VCaP (cell line): ENCODE data around the gene ABCF3.
A peak's percentile ranks its signal among the peaks of the same experiment; 100 is the strongest.

Experiments
- H3K27ac ChIP-seq: fragments of 450-650 bp; 2 replicates; pipeline ENCODE4 v1.5.1; 2017
- CTCF ChIP-seq: fragments of 450-650 bp; conservative IDR thresholded peaks from 2 replicates; pipeline ENCODE4 v1.5.1; 2017; ENCODE audit warnings: mild to moderate bottlenecking, moderate library complexity

The ABCF3 gene

GRCh38 chr3:184169896-184170875 is 15.8 kb upstream of the ABCF3 start:
- no peak for TF ChIP-seq CTCF
- H3K27ac ChIP-seq = no peak overlapping the region

- no peak for TF ChIP-seq CTCF
These were observed 14.4 kb upstream of the ABCF3 start for GRCh38 chr3:184171562-184171961.

GRCh38 chr3:184172681-184173373 is 13.2 kb upstream of the ABCF3 start:
- no peak for TF ChIP-seq CTCF
- no peak overlapping the region; the same call in 1 of the 2 replicates for H3K27ac ChIP-seq

More at GRCh38 chr3:184171562-184171961, 14.4 kb upstream of the ABCF3 start:
- H3K27ac ChIP-seq = no peak overlapping the region

GRCh38 chr3:184173374-184173722 is 12.7 kb upstream of the ABCF3 start:
- TF ChIP-seq CTCF = no peak
- H3K27ac ChIP-seq = no peak overlapping the region; the same call in 1 of the 2 replicates

DNA sequence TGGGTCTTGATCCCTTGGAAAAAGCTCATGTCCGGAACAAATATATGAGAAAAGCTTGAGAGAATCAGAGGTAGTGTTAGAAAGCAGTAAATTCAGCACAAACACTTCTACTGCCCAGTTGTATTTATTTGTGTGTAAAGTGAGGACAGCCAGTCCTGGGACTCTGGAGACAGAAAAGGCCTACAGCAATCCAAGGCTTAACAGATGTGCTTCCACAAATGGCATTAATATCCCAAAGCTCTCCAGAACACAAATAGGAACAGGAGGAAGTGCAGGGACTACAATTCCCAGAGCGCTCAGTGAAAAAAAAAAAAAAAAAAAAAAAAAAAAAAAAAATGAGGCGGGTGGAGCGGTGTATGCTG is 11.7 kb upstream of the ABCF3 start:
- peak overlapping the region; percentile 87 for H3K27ac ChIP-seq
- TF ChIP-seq CTCF = no peak

- H3K27ac ChIP-seq = peak within 1 kb of the TSS; percentile 87
- no peak for TF ChIP-seq CTCF
These were observed 11.1 kb upstream of the ABCF3 start, which contains the start of gene AP2M1 for GRCh38 chr3:184174646-184175492. AP2M1 (plus strand) TSS chr3:184174855; CDS start chr3:184176994, 2,139 bp downstream.
